KOPT-K1 (cell line): ENCODE results near the gene ATE1.
A peak's percentile ranks its signal among the peaks of the same experiment; 100 is the strongest.
"Not testable (repeated sequence)": the region's sequence is repeated elsewhere in the genome, so short reads cannot be mapped to it uniquely, and the experiment has no call there.

Source experiments
- H3K27ac ChIP-seq: fragments of 200-600 bp; sonication (generic); 2 replicates; pipeline ENCODE4 v1.5.1; 2016; ENCODE audit warnings: antibody characterized with exemption, mild to moderate bottlenecking, low read depth, low read length; ENCODE audit not compliant: poor library complexity, severe bottlenecking
- H3K36me3 ChIP-seq: fragments of 200-600 bp; sonication (generic); 2 replicates; pipeline ENCODE4 v1.5.1; 2017; ENCODE audit warnings: antibody characterized with exemption, mild to moderate bottlenecking, low read length, moderate library complexity; ENCODE audit not compliant: insufficient read depth
- H3K9me3 ChIP-seq: fragments of 200-600 bp; sonication (generic); 2 replicates; pipeline ENCODE4 v1.5.1; 2017; ENCODE audit warnings: antibody characterized with exemption, low read length, mild to moderate bottlenecking; ENCODE audit not compliant: insufficient read depth, poor library complexity, severe bottlenecking

ATE1 gene

GRCh38 chr10:121927841-121928527, at the start of gene ATE1:
Gene ATE1 (minus strand): TSS chr10:121928031. CDS start chr10:121927949, 82 bp downstream.
- Histone ChIP-seq H3K36me3 (peaks cover 9% of the 10 kb centered on the region; the same call in 1 of the 2 replicates), H3K9me3 (no peaks in the 10 kb centered on the region), H3K27ac (peak within 1 kb of the TSS; percentile 89)

- no peak overlapping the region for H3K27ac ChIP-seq
- H3K9me3 ChIP-seq = peaks cover 32% of the 10 kb centered on the region
- peaks cover 12% of the 10 kb centered on the region for H3K36me3 ChIP-seq
Measured at GRCh38 chr10:121976607-121977006, 48.8 kb upstream of the ATE1 start.

- H3K9me3 ChIP-seq = peaks cover 23% of the 10 kb centered on the region
- H3K36me3 ChIP-seq = peaks cover 22% of the 10 kb centered on the region
- peak overlapping the region; percentile 84 for H3K27ac ChIP-seq
Measured at GRCh38 chr10:121975295-121976086, 47.7 kb upstream of the ATE1 start.

DNA sequence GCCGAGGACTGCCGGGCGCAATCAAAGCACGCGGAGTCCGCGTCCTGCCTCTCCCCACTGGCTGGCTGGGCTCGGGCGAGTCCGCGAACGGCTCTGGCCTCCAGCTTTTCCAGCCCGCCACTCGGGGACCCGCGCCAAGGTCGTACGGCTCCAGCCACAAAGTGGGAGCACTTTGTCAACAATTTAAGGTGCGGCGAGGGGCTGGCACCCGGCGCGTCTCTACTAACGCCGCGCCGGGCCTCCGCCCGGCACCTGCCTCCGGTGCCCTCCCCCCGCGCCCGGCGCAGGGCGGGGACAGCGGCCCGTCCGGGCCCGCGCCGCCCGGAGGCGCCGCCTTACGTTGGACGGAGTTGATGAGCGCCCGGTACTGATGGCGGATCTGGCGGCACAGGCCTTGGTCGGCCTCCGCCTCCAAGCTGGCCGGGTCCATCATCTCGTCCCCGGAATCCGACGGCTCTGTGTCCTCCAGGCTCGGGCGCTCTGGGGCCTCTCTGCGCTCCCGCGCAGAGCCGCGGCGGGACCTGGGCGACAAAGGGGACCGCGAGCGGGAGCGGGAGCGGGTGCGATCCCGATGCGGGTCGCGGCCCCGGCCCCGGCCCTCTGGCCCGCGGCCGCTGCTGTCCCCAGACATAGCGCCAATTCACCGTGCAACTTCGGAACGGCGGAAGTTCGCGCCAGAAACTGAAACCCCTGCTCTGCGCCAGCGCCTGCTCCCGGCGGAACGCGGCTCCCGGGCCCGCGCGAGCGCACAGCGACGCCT, 46.9 kb upstream of the ATE1 start, which contains the start of gene NSMCE4A:
TSS of gene NSMCE4A (minus strand) at position 683 of the 760 bp plus-strand sequence. CDS start at position 631, 52 bp downstream.
- H3K36me3 ChIP-seq = peaks cover 30% of the 10 kb centered on the region
- peak within 1 kb of the TSS; percentile 84 for H3K27ac ChIP-seq
- H3K9me3 ChIP-seq = peaks cover 23% of the 10 kb centered on the region

GRCh38 chr10:121974019-121974534, 46.2 kb upstream of the ATE1 start:
- H3K27ac ChIP-seq = peak overlapping the region; percentile 84
- peaks cover 23% of the 10 kb centered on the region for H3K9me3 ChIP-seq
- peaks cover 37% of the 10 kb centered on the region for H3K36me3 ChIP-seq

GRCh38 chr10:121969086-121969485, 41.3 kb upstream of the ATE1 start:
- not testable (repeated sequence) for H3K27ac ChIP-seq, H3K9me3 ChIP-seq
- peaks cover 86% of the 10 kb centered on the region for H3K36me3 ChIP-seq

DNA sequence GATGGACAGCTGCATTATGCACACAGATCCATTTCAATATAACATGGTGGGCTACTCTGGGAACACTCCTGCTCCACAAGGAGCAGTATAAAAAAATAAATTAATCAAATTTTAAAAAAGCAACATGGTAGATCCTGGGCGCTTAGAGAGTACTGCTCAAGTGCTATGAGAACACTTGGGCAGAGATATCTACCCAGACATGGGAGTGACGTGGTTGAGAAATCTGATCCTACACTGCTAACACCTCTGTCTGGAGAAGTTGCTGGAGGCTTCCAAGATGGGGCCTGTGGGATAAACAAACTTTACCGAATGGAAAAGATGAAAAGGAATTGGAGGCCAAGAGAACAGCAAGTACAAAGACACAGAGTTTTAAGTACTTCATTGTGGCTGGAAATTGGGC, 38.2 kb upstream of the ATE1 start:
- Histone ChIP-seq H3K27ac (no peak overlapping the region), H3K9me3 (no peaks in the 10 kb centered on the region), H3K36me3 (peaks cover 94% of the 10 kb centered on the region)

GRCh38 chr10:121961456-121961855, 33.6 kb upstream of the ATE1 start:
- H3K27ac ChIP-seq = no peak overlapping the region
- no peaks in the 10 kb centered on the region for H3K9me3 ChIP-seq
- H3K36me3 ChIP-seq = peaks cover 85% of the 10 kb centered on the region

- Histone ChIP-seq H3K36me3 (peaks cover 77% of the 10 kb centered on the region), H3K9me3 (no peaks in the 10 kb centered on the region), H3K27ac (no peak overlapping the region)
Measured at GRCh38 chr10:121959671-121960070, 31.8 kb upstream of the ATE1 start.

- peaks cover 50% of the 10 kb centered on the region for H3K36me3 ChIP-seq
- H3K9me3 ChIP-seq = no peaks in the 10 kb centered on the region
- no peak overlapping the region for H3K27ac ChIP-seq
Measured at GRCh38 chr10:121956111-121957061, 28.6 kb upstream of the ATE1 start.

GRCh38 chr10:121952226-121952625, 24.4 kb upstream of the ATE1 start:
- no peak overlapping the region for H3K27ac ChIP-seq
- H3K36me3 ChIP-seq = peaks cover 14% of the 10 kb centered on the region; the same call in 1 of the 2 replicates
- H3K9me3 ChIP-seq = no peaks in the 10 kb centered on the region

DNA sequence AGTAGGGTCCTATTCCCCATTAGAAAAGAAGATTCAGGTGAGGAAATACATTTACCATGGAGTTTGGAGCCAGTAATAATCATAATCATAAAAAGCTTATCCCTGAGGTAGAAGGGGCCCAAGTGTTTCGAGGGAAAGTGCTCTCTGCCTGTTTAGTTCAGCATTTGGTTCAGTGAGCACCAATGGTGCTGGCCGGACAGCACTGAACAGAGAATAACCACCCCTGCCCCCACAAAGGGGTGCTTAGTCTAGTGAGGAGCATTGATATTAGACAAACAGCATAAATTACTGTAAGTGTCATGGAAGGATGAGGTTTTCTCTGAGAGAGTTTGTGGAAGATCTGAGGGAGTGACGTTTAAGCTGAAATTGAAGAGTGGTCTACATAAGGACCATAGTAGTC, 21.6 kb upstream of the ATE1 start:
- H3K36me3 ChIP-seq = no peaks in the 10 kb centered on the region; the same call in 1 of the 2 replicates
- H3K9me3 ChIP-seq = no peaks in the 10 kb centered on the region
- no peak overlapping the region for H3K27ac ChIP-seq

DNA sequence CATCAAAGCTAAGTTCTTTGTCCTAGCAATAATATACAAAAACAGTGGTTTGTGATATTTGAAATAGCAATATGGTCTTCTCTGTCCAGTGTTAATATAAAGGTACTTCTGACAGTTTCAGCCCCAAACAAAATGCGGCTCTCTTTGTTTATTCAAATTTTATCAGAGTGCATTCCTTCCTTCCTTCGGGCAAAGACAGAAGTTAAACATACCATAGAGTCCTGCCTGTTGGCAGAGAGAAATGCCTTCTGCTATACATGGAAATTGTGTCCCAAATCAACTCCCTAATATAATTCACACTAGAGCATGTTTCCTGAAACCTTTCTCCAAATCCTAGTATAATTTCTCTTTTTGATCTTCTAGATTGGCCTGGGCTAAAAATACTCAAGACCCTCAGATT, 21.2 kb upstream of the ATE1 start:
- Histone ChIP-seq H3K9me3 (no peaks in the 10 kb centered on the region), H3K36me3 (no peaks in the 10 kb centered on the region), H3K27ac (no peak overlapping the region)
